ENCODE data around the gene TSPO.

The TSPO gene

GRCh38 chr22:43157874-43158546 lies 6.7 kb downstream of the TSPO start:
- DNase-seq (ENCODE audit: low read depth in 2 of 3, low spot score in 2 of 3), result no peak

- no peak for DNase-seq (ENCODE audit: low read depth in 2 of 3, low spot score in 2 of 3)
Observed at GRCh38 chr22:43158778-43159483, 7.6 kb downstream of the TSPO start.

GRCh38 chr22:43159484-43160178 lies 8.3 kb downstream of the TSPO start:
- no peak for DNase-seq (ENCODE audit: low read depth in 2 of 3, low spot score in 2 of 3)

GRCh38 chr22:43160497-43161126 lies 9.3 kb downstream of the TSPO start:
- no peak for DNase-seq (ENCODE audit: low read depth in 2 of 3, low spot score in 2 of 3)

- no peak for DNase-seq (ENCODE audit: low read depth in 2 of 3, low spot score in 2 of 3)
Observed at GRCh38 chr22:43162412-43163150, 11.2 kb downstream of the TSPO start.

- DNase-seq (ENCODE audit: low read depth in 2 of 3, low spot score in 2 of 3), result no peak
Observed at GRCh38 chr22:43163241-43163795, 12.0 kb downstream of the TSPO start.

GRCh38 chr22:43164636-43165035 lies 13.3 kb downstream of the TSPO start:
- DNase-seq (ENCODE audit: low read depth in 2 of 3, low spot score in 2 of 3), result no peak

- no peak for DNase-seq (ENCODE audit: low read depth in 2 of 3, low spot score in 2 of 3)
Observed at GRCh38 chr22:43166132-43166930, 15.0 kb downstream of the TSPO start.

- no peak for DNase-seq (ENCODE audit: low read depth in 2 of 3, low spot score in 2 of 3)
Observed at GRCh38 chr22:43167001-43167589, 15.7 kb downstream of the TSPO start.

GRCh38 chr22:43168471-43169309 lies 17.3 kb downstream of the TSPO start:
- DNase-seq (ENCODE audit: low read depth in 2 of 3, low spot score in 2 of 3), result no peak

- no peak for DNase-seq (ENCODE audit: low read depth in 2 of 3, low spot score in 2 of 3)
Observed at GRCh38 chr22:43169310-43170130, 18.2 kb downstream of the TSPO start.

- DNase-seq (ENCODE audit: low read depth in 2 of 3, low spot score in 2 of 3), result no peak
Observed at GRCh38 chr22:43170131-43170480, 18.7 kb downstream of the TSPO start.

- DNase-seq (ENCODE audit: low read depth in 2 of 3, low spot score in 2 of 3), result no peak
Observed at GRCh38 chr22:43171019-43171491, 19.7 kb downstream of the TSPO start.

- no peak for DNase-seq (ENCODE audit: low read depth in 2 of 3, low spot score in 2 of 3)
Observed at GRCh38 chr22:43171607-43172006, 20.2 kb downstream of the TSPO start.

GRCh38 chr22:43172191-43172590 lies 20.8 kb downstream of the TSPO start:
- no peak for DNase-seq (ENCODE audit: low read depth in 2 of 3, low spot score in 2 of 3)

GRCh38 chr22:43173566-43173965 lies 22.2 kb downstream of the TSPO start:
- no peak for DNase-seq (ENCODE audit: low read depth in 2 of 3, low spot score in 2 of 3)

GRCh38 chr22:43173976-43174720 lies 22.8 kb downstream of the TSPO start:
- DNase-seq (ENCODE audit: low read depth in 2 of 3, low spot score in 2 of 3), result no peak

Data from activated CD8-positive, alpha-beta memory T cell treated with anti-CD3 and anti-CD28 coated beads for 48 hours (primary cell).